GM18502 (cell line): ENCODE results near the gene IQSEC1.

ENCODE experiments used
- ATAC-seq: cut with Tn5 transposase; IDR thresholded peaks from one replicate; pipeline ENCODE4 v1.9.1; 2021; ENCODE audit warnings: mild to moderate bottlenecking; ENCODE audit not compliant: unreplicated experiment, poor library complexity

IQSEC1 gene

DNA sequence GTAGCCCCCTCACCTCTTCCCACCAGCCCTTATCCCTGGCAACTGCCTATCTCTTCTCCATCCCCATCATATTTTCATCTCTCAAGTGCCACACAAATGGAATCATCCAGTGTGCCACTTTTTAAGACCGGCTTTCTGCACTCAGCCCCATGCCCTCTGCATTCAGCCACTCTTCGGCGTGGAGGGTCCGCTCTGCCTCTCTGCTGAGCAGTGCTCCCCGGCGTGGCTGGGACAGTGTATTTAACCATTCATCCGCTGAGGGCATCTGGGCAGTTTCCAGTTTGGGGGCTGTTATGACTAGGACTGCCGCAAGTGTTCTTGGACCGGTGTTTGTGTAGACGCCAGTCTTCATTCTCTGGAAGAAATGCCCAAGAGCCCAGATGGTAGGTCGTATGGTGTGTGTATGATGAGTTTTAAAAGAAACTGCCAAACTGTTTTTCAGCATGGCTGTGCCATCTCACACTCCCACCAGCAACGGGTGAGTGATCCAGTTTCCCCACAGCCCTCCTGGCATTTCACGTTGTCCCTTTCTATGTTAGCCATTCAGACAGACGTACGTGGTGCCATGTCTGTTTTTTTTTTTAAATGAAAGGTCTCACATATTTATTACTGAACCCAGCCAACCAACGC lies 20.9 kb downstream of the IQSEC1 start:
- no peak for ATAC-seq

DNA sequence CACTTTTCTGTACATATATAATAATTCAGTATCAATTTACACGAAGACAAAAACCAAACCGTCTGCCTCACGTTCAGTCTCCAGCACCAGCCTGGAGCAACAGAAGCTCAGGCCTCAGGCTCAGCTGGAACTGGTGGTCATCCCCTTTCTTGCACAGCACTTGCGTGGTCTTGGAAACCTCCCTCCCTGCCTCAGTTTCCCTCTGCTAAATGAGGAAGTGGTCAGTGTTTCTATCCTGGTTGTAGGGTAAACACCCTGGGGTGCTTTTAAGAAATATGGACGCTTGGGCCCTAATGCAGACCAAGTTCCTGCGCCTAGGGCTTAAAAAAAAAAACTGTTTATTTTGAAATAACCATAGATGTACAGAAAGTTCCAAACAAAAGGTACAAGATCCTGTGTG lies 21.6 kb downstream of the IQSEC1 start:
- ATAC-seq = no peak

DNA sequence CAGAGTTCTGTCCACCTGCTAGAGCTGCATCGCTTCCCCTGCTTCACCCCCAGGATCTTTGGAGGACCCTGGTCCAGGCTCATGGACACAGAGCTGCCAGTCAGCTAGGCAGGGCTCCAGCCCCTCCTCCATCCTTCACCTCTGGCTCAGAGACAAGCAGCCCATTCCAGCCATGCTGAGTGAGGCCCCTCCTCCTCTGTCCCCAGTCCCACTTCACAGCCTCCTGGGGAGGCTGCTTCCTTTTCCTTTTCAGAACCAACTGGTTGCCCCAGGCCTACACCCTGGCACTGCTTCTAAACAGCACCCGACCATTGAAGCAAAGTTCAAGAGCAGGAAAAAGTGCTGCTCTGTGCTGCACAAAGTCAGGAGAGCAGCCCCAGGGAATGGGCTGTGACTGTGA lies 22.2 kb downstream of the IQSEC1 start:
- no peak for ATAC-seq

DNA sequence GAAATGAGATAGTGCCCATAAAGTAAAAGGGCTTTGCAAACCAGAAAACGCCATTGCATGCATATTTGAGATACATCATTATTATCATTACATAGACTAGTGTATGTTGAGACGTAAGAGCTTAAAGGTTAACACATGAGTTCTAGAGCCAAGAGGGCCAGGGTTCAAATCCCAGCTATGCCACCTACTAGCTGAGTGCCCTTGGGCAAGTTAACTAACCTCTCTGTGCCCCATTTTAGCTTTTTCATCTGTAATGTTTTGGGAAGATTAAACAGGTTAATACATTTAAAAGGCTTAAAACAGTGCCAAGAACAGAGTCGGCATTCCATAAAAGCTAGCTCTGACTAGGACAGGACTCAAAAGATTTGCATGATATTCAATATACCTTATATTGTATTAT lies 22.8 kb downstream of the IQSEC1 start:
- ATAC-seq = no peak

DNA sequence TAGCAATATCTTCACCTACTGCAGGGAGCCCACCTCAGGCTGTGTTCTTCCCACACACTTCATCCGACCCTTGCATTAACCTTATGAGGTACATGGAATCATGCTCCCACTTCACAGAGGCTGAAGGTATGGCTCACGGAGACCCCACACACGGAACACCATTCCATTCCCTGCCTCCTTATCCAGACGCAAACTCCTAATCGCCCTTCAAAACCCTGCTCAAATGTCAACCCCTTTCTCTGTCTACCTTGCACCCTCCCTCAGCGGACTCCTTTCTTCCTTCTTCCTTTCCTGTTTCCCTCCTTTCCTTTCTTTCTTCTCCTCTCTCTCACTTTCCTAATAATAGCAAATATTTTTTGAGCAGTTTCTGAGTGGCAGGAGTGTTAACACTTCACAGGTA lies 23.8 kb downstream of the IQSEC1 start:
- no peak for ATAC-seq

DNA sequence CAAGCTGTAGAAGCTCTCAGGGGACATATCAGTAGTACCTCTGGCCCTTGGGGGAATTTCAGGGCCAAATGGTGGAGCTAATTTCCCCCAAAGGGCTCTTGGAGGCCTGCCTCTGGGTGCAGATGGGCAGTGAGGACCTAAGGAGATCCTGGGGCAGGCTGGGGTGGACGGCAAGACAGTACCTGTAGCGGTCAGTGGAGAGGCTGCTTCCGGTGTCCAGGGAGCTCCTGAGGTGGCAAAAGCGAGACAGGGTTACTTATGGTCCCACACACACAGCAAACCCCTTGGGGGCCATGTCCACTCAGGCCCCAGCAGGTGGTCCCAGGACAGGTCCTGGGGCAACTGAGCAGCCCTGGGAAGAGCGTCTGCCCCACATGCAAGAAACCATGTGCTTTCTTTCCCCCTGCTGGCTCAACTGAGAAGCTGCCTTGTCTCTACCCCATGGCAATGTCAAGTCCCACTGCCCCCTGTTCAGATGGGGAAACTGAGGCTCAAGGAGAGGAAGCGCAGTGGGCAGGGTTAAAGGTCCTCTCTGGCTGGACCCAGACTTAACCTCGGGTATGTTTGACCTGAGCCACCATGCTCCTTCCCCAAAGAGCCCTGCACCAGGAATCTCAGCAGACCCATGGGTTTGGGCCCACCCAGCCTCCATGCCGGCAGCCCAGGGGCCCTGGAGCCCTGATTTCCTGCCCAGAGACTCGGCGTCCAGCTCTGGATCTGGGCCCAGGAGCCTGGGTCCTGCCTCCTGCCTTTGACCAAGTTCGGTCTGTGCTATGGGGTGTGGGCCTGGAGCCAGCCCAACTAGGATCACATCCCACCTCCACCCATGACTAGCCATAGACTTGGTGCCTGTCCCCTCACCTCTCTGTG lies 25.7 kb downstream of the IQSEC1 start:
- ATAC-seq = no peak

DNA sequence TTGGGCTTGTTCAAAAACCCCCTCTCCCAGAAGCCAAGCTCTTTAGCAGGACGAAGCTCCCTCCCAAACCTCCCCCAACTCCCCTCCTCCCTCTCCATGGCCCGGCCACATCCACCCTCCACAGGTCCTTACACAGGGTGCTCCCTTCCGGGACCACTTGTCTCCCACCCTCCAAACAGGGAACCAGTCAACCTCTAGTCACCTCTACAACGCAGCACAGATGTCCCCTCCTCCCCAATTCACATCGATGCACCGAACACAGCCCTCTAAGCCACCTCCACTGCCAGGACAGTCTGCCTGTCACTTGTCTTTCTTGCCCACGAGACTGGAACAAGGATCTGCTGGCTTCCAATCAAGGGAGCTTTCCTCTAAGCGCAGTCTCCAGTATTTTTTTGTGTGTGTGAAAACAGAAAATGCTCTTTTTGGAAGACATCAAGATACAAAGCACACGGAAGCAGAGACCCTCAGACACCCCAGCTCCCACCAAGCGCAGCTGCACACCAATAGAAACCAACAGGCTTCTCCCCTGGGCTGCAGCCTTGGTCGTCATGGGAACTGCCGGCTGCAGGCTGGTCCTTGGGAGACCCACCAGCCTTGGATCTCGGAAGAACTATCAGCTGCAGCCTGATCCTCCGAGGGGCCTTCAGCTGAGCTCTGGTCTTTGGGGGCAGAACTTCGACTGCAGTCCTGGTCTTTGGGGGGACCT lies 26.5 kb downstream of the IQSEC1 start:
- ATAC-seq = peak; percentile 30

DNA sequence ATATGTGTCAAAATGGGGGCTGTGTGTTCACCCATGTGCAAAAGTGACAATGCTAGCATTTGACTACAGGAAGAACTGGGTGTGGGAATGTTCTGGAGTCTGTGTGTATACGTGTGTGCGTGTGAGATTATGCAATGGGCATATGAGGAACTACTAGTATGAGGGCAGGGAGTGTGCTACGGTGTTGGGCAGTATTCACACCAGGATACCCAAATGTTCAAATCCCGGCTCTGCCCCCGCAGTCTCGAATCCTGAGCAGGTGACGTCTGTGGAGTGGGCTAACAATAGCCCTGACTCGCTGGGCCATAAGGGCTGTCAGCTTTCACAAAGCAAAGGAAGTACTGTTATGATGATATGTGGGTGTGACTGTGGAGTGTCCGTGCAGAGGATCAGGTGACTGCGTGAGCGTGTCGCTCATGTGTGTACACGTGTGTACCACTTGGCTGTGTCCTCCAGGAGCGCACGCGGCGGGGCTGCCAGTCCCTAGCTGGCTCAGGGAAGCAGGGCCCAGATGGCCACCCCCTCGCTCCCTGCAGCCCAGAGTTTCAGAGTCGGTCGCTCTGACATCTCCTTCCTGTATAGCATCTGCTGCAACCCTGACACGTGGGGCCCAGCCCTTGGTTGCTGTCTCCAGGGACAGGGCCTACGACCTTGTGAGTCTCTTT lies 27.2 kb downstream of the IQSEC1 start:
- ATAC-seq = peak; percentile 84

DNA sequence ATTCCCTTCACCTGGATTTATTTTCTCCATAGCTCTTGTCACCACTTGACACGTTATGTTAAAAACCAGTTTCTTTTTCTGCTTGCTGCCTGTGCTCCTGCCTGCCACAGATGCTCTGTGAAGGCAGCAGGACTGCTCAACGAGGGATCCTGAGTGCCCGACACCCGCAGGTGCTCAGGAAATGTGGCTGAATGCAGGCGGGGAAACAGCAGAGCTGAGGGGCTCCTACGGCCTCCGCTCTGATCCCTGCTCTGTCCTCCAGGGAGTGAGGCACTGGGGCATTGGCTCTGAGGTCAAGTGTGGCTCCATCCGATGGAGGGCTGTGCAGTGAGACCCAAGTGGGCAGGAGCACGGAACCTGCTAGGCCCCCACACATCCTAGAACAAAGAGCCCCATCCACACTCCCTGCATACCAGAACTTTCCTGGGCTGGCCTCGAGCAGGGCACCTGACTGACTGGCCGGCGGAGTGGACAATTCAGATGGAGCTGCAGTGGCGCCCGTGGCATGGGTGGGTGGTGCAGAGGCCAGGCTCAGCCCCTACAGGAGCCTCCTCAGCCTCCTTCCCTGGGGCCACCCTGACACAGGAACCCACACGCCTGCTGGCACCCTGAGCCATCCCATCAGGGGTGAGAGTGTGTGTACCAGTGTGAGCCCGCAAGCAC lies 27.9 kb downstream of the IQSEC1 start:
- ATAC-seq = peak; percentile 14

DNA sequence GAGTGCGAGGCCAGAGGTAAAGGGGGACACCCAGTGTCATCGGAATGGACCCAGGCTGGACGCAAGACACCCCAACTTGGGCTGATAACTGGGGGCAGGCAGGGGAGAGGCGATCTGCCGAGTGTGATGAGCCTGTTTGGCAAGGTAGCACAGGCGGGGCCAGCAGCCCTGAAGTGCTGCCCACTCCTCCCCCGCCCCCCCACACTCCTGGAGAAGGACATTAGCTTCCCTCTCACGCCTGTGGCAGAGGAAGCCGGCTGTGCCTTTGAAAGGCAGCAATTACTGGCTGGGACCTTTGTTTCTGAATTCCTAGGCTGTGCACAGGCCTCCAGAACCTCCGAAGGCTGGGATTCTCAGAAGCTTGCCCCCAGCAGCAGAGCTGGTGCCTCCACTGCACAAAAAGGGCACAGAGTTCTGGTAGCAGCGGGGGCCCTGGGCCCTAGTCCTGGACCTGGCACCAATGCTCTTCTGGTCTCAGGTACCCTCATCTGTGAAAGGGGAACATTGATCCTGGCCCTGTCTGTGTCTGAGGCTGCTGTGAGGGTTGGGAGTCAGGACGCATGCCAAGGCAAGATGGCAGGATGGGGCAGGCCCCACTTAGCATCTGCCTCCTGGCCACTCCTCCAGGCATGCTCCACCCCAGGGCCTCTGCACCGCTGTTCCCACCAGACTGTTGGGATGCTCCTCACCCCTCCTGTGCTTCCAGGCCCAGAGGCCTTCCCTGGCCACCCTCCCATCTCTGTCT lies 28.6 kb downstream of the IQSEC1 start:
- no peak for ATAC-seq

DNA sequence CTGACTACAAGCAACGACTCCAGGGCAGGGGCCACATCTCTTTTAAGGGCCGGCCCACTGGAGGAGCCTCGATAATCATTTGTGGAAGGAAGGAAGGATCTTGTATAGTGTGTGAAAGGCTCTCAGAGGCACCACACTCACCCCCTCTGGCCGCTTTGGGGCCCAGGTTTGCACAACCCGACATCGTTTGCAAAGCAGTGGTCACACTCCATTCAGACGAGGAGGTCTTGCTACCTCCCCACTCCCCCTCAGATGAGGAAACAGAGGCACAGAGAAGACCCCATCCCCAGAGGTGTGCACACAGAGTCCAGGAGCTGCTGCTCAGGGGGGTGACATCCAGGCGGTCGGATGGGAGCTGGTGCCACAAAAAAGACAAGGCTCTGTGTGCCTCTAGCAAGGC lies 29.6 kb downstream of the IQSEC1 start:
- ATAC-seq = no peak

DNA sequence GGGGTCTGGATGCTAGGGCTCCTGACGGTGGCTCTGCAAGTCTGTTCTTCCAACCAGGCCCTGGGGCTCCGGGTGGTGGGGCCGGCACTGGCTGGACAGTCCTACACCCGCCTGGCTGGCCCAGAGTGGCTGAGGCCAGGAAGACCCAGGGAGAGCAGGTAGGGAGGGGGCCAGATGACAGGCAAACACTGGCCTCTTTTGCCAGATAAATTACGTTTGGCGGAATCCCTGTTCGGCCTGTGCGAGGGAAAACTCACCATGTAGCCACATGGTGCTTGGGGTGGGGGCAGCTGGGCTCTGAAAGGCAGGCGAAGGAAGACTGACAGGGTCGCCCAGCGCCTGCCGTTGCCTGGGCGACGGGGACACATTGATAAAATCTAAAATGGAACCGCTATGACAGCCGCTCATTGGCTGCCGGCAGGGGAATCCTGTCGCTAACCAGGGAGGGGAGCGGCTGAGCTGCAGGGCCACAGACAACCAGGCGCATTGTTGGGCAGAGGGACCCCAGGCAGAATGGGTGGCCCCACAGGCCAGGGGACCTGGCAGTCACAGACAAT lies 30.4 kb downstream of the IQSEC1 start:
- ATAC-seq = no peak

DNA sequence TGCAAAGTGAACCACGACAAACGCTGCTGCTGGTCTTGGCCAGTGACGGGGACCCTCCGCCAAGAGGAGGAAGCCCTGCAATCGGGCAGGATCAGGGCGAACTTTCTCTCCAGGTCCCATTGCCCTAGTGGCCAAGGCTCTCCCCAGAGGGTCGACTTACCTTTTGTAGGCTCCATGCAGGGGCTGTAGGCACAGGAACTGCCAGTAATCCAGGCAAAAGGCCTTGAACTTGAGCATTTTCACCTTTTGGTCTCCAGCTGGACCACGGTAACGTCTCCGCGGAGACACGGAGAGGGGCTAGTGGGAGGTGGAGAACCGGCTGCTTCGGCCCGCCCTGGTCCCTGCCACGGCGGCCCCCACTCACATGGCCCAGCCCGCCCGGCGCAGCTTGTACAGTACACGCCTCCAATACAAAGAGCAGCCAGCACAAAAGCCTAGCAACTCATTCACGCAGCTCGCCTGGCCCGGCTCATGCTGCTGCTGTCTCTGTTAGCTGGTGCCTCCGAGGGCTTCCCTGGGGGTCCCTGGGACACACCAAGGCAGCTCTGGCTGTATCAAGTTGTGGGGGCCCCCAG lies 31.0 kb downstream of the IQSEC1 start:
- ATAC-seq = no peak

DNA sequence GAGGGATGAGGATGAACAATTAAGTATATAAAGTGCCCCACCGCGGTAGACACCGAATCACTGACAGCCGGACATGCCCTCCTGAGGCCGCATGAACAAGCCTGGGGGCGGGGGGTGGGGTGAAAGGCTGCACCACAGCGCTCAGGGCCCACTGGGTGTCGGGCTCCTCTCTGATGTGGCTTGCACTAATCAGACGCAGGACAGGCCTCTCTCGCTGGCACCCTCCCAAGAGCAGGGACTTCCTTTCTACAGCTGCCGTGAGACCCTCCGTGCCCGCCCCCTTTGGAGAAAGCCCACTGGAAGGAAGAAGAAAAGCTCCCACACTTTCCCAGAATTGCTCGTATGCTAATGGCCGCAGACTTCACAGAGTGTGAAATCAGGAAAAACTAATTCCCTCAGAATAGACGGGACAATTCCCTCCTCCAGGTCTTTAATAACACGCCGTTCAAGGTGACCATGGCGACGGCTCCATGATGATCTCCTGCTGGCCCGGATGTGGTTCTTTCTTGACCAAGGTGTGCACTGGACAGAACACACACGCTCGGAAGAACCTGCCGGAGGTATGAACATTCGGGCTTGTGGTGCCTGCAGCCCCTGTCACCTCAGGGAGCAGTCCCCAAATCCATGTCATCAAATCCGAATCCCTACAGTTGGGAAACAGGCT lies 32.0 kb downstream of the IQSEC1 start:
- no peak for ATAC-seq

DNA sequence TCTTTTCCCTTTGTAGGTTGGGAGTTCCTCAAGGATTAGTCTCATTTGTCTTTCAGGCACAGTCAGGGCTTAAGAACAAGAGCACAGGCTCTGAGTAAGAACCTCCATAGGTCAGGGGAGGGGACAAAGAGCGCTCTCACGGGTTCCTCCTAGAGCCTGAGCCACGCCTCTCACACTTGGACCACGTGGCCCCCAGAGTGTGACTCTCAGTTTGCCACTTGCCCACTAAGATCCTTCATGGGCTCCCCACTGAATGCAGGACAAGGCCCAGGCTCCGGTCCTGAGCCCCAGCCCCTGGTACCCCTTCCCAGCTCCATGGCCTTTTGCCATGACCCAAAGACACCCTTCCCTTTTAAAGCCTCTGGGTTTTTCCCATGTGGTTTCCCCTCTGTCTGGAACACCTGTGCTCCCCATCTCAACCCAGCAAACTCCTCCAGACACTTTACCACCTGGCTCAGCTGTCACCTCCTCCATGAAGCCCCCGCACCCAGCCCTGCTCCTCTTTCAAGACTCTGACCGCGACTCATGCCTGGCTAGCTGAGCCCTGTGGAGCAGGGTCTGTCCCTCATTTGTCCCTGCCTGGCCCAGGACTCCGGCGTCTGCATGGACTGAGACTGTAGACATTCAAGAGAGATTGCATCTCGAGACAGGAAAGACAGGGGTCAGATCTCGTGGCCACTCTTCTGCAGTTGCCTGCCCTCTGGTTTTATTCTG lies 32.7 kb downstream of the IQSEC1 start:
- ATAC-seq = peak; percentile 97

DNA sequence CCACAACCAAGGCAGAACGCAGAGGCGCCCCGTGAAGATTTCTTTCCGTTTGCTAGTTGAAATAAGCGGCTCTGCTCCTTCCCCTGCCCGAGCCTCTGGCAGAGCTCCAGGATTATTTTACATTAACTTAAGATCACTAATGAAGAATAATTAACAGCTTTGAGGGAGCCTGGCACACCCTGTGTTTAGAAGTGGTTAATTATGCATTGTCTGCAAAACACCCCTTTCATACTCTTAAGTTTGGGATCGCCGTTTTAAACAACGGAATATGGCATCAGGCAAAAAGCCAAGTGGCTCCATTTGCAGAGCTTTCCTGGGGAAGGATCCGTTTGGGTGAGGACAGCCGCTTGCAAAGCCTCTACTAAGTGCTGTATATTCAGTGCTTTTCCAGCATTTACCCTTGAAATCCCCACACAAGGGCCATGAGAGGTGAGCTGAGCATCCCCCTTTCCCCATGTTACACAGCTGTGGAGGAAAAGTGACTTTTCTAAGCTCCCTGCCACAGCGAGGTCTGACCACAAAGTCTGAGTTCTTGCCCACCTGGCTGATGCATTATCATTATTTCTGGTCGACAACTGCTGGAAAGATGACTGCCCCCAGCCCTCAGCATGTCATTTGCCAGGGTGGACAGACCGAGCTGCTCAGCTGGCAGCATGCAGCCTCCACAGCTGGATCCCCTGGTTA lies 33.9 kb downstream of the IQSEC1 start:
- ATAC-seq = no peak

DNA sequence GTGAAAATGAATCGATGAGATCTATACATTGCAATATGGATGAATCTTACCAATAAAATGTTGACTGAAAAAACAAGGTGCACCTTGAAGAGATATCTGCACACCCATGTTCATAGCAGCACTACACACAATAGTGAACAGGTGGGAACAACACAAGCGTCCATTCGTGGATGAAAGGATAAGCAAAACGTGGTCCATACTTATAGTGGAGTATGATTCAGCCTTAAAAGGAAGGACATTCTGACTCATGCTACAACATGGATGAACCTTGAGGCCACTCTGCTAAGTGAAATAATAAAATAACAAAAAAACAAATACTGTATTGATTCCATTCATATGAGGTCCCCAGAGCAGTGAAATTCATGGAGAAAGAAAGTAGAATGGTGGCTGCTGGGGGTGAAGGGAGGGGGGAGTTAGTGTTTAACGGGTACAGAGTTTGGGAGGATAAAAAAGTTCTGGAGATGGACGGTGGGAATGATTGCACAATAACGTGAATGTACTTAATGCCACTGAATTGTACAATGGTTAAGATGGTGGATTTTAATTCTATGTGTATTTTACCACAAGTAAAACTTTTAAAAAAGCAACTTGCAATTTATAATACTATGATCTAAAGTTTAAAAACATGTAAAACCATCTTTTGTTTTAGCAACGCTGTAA lies 35.6 kb downstream of the IQSEC1 start:
- ATAC-seq = no peak
